Dermis blood vessel endothelial cell (primary cell): ENCODE measurements around the gene GPATCH1. TPM values are rescaled to one million over a fixed set of nuclear protein-coding genes. Genes with fewer than 3 reads are reported as not detected.
A peak's percentile ranks its signal among the peaks of the same experiment; 100 is the strongest.
"Not testable (repeated sequence)": the region's sequence is repeated elsewhere in the genome, so short reads cannot be mapped to it uniquely, and the experiment has no call there.

Experiments
- DNase-seq: peaks from one replicate; pipeline ENCODE4 v3.0.0; 2010
- total RNA-seq: library from RNA; depleted of rRNA; stranded (reverse); fragments of >200 nt; gene quantifications from 2 replicates; pipeline ENCODE4 v1.2.3, GENCODE V29; 2014

GPATCH1 gene
- total RNA-seq, 1 donor from 2014 or later = 4.8 TPM

DNA sequence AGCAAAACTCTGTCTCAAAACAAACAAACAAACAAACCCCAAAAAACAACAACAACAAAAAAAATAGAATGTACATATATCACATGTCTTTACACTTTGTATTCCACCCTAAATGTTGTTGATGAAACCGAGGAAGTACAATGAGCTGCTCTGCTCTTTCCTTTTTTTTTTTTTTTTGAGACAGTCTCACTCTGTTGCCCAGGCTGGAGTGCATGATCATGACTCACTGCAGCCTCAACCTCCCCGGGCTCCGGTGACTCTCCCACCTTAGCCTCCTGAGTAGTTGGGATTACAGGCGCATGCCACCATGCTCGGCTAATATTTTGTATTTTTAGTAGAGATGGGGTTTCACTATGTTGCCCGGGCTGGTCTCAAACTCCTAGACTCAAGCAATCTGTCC, 82.5 kb downstream of the GPATCH1 start:
- no peak for DNase-seq

DNA sequence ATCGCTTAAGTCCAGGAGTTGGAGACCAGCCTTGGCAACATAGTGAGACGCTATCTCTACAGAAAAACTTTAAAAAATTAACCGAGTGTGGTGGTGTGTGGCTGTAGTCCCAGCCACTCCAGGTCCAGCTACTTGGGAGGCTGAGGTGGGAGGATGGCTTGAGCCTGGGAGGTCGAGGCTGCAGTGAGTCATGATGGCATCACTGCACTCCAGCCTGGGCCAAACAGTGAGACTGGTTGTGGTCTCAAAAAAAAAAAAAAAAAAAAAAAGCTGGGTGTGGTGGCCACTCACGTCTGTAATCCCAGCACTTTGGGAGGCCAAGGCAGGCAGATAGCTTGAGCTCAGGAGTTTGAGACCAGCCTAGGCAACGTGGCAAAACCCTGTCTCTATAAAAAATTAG, 85.1 kb downstream of the GPATCH1 start:
- not testable (repeated sequence) for DNase-seq

DNA sequence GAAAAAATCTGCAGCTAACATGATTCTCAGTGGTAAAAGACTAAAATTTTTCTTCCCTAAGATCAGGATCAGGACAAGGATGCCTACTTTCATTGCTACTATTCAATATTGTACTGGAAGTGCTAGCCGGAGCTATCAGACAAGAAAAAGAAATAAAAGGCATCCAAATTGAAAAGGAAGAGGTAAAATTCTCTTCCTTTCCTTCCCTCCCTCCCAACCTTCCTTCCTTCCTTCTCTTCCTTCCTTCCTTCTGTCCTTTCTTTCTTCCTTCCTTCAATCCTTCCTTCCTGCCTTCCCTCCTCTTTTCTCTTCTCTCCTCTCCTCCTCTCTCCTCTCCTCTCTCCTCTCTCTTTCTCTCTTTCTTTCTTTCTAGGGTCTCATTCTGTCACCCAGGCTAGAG, 86.5 kb downstream of the GPATCH1 start:
- DNase-seq = no peak

DNA sequence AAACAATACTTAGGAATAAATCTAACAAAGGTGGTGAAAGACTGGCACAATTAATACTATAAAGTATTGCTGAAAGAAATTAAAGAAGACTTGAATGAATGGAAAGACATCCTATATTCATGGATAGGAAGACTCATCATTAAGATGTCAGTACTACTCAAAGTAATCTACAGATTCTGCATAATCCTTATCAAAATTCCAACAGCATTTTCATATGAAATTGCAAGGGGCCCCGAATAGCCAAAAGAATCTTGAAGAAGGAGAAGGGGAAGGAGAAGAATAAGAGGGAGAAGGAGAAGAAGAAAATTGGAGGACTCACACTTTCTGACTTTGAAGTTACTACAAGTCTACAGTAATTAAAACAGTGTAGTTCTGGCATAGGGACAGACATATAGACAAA, 87.5 kb downstream of the GPATCH1 start:
- no peak for DNase-seq

DNA sequence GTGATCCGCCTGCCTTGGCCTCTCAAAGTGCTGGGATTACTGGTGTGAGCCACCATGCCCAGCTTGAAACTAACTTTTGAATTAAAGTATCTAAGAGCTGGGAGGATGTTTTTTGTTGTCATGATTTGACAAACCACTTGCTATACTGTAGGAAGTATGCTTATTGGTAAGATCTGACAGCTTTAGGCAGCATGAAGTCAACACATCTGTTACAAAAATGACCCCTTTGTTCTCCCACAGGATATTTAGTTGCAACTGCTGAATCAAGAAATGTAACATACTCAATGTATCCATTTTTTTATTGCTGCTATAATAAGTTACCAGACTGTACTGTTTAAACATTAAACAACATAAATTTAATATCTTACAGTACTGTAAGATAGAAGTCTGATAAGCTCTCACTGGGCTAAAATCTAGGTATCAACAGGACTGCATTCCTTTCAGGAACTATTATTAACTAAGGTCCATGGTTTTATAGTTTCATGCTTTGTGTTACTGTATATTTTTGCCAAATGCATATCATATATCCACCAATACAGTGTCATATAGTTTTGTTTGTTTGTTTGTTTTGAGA, 90.3 kb downstream of the GPATCH1 start:
- no peak for DNase-seq

DNA sequence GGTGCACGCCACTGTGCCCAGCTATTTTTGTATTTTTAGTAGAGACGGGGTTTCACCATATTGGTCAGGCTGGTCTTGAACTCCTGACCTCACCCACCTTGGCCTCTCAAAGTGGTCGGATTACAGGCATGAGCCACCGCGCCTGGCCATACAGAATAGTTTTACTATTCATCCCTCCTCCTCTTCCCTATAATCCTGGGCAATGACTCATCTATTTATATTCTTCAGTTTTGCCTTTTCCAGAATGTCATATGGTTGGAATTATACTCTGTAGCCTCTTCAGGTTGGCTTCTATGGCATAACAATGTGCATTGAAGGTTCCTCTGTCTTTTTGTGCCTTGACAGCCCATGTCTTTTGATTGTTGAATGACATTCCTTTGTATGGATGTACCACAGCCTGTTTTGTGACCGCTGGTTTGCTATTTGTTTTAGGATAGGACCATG, 91.0 kb downstream of the GPATCH1 start:
- DNase-seq = no peak

DNA sequence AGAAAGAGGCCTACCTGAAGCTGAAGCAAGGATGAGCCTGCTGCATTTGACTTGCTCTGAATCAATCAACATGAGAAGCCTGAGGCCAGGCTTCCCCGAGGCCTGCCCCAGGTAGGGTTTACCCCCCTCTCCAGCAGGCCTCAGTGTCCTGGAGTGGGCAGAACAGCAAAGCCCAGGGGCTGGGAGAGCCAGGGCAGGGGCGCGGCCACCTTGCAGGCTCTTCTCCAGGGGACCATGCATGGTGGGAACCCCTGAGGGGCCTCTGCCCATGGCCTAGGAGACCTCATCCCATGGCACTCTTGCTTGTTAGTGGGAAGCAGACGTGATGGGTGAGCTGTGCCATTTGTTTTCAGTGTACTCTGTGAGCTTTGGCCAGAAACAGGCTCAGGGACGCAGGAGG, 93.2 kb downstream of the GPATCH1 start:
- DNase-seq = no peak

DNA sequence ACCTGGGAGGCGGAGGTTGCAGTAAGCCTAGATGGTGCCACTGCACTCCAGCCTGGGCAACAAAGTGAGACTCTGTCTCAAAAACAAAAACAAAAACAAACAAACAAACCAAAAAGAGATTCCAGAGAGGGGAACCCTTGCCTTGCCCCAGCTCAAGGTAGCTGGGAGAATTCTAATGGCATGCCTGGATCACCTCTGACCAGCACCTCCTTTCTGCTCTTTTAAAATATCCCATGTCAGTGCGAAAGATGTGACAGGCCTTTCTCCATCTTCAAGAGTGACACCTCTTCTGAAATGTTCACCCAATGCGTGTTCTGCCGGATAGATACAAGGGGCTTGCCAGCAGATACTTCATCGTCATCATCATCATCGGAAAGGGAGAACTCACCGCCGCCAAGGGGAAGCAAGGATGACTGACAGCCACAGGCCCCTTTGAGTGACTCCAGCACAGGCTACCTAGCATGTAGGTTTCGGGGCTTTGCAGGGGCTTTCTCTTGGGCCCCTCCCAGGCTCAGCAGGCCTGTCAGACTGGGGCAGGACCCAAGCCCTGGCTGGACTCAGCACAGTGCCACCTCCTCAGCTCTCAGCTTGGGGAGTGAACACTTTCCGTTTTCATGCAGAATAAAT, 94.3 kb downstream of the GPATCH1 start:
- DNase-seq = no peak

DNA sequence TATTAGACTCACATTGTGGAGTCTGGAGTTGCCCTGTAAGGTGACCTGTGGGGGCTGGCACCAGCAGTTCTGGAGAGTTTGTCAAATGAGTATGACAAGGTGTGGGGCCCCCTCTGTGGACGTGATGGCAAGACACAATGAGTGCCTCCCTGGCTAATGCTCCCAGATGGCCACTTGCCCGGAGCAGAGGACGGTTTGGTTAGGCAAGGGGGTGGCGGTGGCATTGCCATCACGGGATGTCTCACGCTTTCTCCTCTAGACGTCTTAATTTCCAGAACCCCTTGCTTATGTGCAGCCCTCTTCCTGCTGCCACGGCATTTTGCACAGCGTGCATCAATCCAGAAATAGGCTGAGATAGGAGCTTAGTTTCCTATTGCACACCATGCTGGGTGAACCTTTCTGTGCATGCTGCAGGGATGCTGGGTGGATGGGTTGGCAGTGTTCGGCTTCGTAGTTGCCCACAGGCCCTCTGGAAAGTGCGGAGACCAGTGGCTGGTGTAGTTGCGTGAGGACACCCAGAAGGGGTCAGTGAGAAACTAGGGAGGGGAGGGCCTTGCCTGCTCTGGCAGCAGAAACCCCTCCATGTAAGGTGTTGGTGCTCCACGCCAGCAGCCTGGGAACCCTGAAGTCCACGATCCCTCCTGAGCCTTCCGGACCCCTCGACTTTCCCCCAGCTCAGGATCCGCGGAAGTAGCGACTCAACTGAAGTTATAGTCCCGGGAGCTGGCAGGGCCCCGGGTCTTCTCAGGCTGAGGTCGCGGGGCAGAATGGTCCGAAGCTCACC, 95.1 kb downstream of the GPATCH1 start:
- peak; percentile 63 for DNase-seq

DNA sequence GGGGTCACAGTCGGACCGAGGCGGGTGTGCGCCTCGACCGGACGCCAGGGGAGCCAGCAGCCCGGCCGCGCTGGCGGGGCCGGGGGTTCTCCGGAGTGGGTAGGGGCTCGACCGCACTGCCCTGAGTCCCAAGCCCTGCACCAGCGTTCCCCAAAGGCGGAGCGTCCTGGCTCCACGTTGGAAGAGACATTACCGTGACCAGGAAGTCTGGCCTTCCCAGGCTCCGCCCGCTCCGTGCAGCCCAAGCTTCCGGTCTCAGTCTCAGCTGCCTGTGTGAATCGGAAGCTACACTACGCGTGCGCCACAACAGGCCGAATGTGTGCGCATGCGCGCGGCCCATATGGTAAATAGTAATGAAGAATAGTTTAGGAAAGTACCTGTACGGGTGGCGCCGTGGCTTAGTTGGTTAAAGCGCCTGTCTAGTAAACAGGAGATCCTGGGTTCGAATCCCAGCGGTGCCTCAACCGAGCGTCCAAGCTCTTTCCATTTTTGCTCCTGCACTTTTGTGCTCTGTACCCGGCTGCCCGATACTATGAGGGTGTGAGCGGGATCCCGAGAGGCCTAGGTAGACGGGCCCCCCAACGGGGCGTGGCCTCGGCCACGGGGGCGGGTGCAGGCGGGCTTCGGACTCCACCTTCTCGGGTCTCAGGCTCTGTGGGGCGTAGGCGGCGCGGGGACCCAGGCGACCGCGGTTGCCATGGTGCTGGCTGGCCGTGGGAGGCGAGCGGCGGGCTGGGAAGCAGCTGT, 95.9 kb downstream of the GPATCH1 start:
- peak; percentile 97 for DNase-seq

DNA sequence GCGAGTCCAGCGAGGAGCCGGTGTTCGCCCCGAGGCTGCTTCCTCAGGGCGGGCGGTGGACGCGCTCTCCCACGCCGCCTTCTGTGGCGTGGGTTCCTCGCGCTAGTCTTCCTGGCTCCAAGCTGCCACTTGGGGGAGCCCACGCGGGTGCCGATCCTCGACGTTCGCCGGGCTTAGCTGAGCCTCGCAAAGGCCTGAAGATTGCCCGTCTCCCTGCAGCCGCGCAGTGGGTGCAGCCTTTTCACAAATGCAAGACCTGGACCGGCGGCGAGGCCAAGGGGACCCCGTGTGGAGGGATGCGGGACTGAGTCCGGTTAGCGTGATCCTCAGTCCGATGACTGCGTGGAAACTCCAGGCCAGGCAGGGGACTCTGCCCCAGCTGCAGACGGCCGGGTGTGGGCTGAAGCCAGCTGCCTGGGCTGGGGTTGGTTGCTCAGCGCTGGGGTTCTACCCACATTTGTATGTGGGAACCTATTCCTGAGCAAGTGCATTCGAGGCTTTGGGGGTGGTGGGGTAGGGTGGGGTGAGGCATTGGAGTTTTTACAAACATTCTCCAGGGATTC, 96.5 kb downstream of the GPATCH1 start:
- DNase-seq = no peak

Other genes with a start within 250 kb of the GPATCH1 start
- not detected in 2 replicates for gene SLC7A9, start 211.4 kb upstream of the GPATCH1 start, total RNA-seq
- 9.5 and 13.0 TPM in 2 replicates for gene CEP89, start 109.2 kb upstream of the GPATCH1 start, total RNA-seq
- gene FAAP24, start 108.9 kb upstream of the GPATCH1 start, total RNA-seq = 2.2 and 3.9 TPM in 2 replicates
- 8.0 and 13.4 TPM in 2 replicates for gene RHPN2, start 16.3 kb upstream of the GPATCH1 start, total RNA-seq
- gene WDR88, start 50.9 kb downstream of the GPATCH1 start, total RNA-seq = not detected in 2 replicates
- gene LRP3, start 113.1 kb downstream of the GPATCH1 start, total RNA-seq = 6.6 and 12.0 TPM in 2 replicates
- 0.17 TPM in 1 of 2 replicates, not detected in the other for gene SLC7A10, start 144.7 kb downstream of the GPATCH1 start, total RNA-seq
- gene CEBPA, start 221.4 kb downstream of the GPATCH1 start, total RNA-seq = 0.17 and 0.19 TPM in 2 replicates